OCI-LY1 (cell line): ENCODE measurements around the gene PROSER2.

Experiments used
- H2AFZ ChIP-seq: fragments of 200-600 bp; sonication (generic), shearing (Covaris generic); 2 replicates; pipeline ENCODE4 v1.6.0; 2014; ENCODE audit warnings: antibody characterized with exemption, mild to moderate bottlenecking, low read length
- H3F3A ChIP-seq: fragments of 200-600 bp; sonication (generic), shearing (Covaris generic); 2 replicates; pipeline ENCODE4 v1.6.0; 2014; ENCODE audit warnings: mild to moderate bottlenecking, antibody characterized with exemption, low read length, moderate library complexity; ENCODE audit not compliant: insufficient read depth
- H3K27ac ChIP-seq: fragments of 200-600 bp; sonication (generic); 2 replicates; pipeline ENCODE4 v1.5.1; 2014; ENCODE audit warnings: low read length, mixed run types, mild to moderate bottlenecking, low read depth; ENCODE audit not compliant: poor library complexity, severe bottlenecking
- H3K27me3 ChIP-seq: fragments of 200-600 bp; sonication (generic); 2 replicates; pipeline ENCODE4 v1.6.0; 2014; ENCODE audit warnings: antibody characterized with exemption, mild to moderate bottlenecking, low read length, moderate library complexity; ENCODE audit not compliant: insufficient read depth
- H3K36me3 ChIP-seq: fragments of 200-600 bp; sonication (generic); 2 replicates; pipeline ENCODE4 v1.6.1; 2014; ENCODE audit warnings: mild to moderate bottlenecking, antibody characterized with exemption, low read length, moderate library complexity, mixed read lengths; ENCODE audit not compliant: insufficient read depth
- H3K4me1 ChIP-seq: fragments of 200-600 bp; sonication (generic); 2 replicates; pipeline ENCODE4 v1.5.1; 2014; ENCODE audit warnings: mild to moderate bottlenecking, low read length, moderate library complexity; ENCODE audit not compliant: insufficient read depth, severe bottlenecking
- H3K4me2 ChIP-seq: fragments of 200-600 bp; sonication (generic), shearing (Covaris generic); 2 replicates; pipeline ENCODE4 v1.6.1; 2014; ENCODE audit warnings: low read length
- H3K4me3 ChIP-seq: fragments of 200-600 bp; sonication (generic); 2 replicates; pipeline ENCODE4 v1.5.1; 2014; ENCODE audit warnings: low read length, low read depth, mild to moderate bottlenecking, mixed read lengths; ENCODE audit not compliant: poor library complexity, severe bottlenecking
- H3K79me2 ChIP-seq: fragments of 200-600 bp; shearing (Covaris generic); 2 replicates; pipeline ENCODE4 v1.6.1; 2016; ENCODE audit warnings: mixed run types, low read length, mixed read lengths; ENCODE audit not compliant: insufficient read depth
- H3K9ac ChIP-seq: fragments of 200-600 bp; sonication (generic), shearing (Covaris generic); 2 replicates; pipeline ENCODE4 v1.6.1; 2014; ENCODE audit warnings: mild to moderate bottlenecking, low read length, mixed read lengths
- H3K9me2 ChIP-seq: fragments of 200-600 bp; sonication (generic), shearing (Covaris generic); 2 replicates; pipeline ENCODE4 v1.6.1; 2014; ENCODE audit warnings: low read depth, mild to moderate bottlenecking, low read length, mixed read lengths
- H3K9me3 ChIP-seq: fragments of 200-600 bp; shearing (Covaris generic); 2 replicates; pipeline ENCODE4 v1.6.1; 2014; ENCODE audit warnings: low read length, mixed read lengths
- H4K20me1 ChIP-seq: fragments of 200-600 bp; sonication (generic), shearing (Covaris generic); 2 replicates; pipeline ENCODE4 v1.6.0; 2016; ENCODE audit warnings: mild to moderate bottlenecking, low read length; ENCODE audit not compliant: insufficient read depth
- CTCF ChIP-seq: fragments of 200-600 bp; sonication (generic), shearing (Covaris generic); IDR thresholded peaks from 2 replicates; pipeline ENCODE4 v1.5.1; 2017; ENCODE audit warnings: mild to moderate bottlenecking, antibody characterized with exemption, low read length, moderate library complexity, mixed read lengths
- EZH2 ChIP-seq: fragments of 200-600 bp; sonication (generic), shearing (Covaris generic); IDR thresholded peaks from 2 replicates; pipeline ENCODE4 v1.8.0; 2017; ENCODE audit warnings: borderline replicate concordance, mixed run types, mild to moderate bottlenecking, antibody characterized with exemption, low read length, moderate library complexity, mixed read lengths

Gene PROSER2

GRCh38 chr10:11876324-11876723 is 53.2 kb downstream of the PROSER2 start:
- no peak overlapping the region for H3K9ac ChIP-seq
- no peak overlapping the region for H3K4me3 ChIP-seq
- H3K9me3 ChIP-seq: no peaks in the 10 kb centered on the region
- no peak overlapping the region for H3K4me2 ChIP-seq
- H3K4me1 ChIP-seq: no peaks in the 10 kb centered on the region
- no peaks in the 10 kb centered on the region for H3K79me2 ChIP-seq
- H3K27ac ChIP-seq: no peak overlapping the region
- no peaks in the 10 kb centered on the region for H3K9me2 ChIP-seq
- no peaks in the 10 kb centered on the region for H4K20me1 ChIP-seq
- no peaks in the 10 kb centered on the region for H3F3A ChIP-seq
- H2AFZ ChIP-seq: no peak overlapping the region
- no peak for TF ChIP-seq CTCF
- TF ChIP-seq EZH2: no peak
- H3K27me3 ChIP-seq: peaks cover 3% of the 10 kb centered on the region; the same call in 1 of the 2 replicates
- H3K36me3 ChIP-seq: no peaks in the 10 kb centered on the region

- Histone ChIP-seq H3K27me3 (peaks cover 3% of the 10 kb centered on the region; the same call in 1 of the 2 replicates), H2AFZ (no peak overlapping the region), H3K27ac (no peak overlapping the region), H3K36me3 (no peaks in the 10 kb centered on the region), H3K4me1 (no peaks in the 10 kb centered on the region), H3K4me3 (no peak overlapping the region), H3K79me2 (no peaks in the 10 kb centered on the region), H3K9me3 (no peaks in the 10 kb centered on the region), H3K9me2 (no peaks in the 10 kb centered on the region), H3K4me2 (no peak overlapping the region), H4K20me1 (no peaks in the 10 kb centered on the region), H3K9ac (no peak overlapping the region), H3F3A (no peaks in the 10 kb centered on the region)
- TF ChIP-seq CTCF: no peak
- no peak for TF ChIP-seq EZH2
Observed at GRCh38 chr10:11876805-11877590, 53.8 kb downstream of the PROSER2 start.

GRCh38 chr10:11877591-11877905 is 54.4 kb downstream of the PROSER2 start:
- no peaks in the 10 kb centered on the region for H3K9me2 ChIP-seq
- no peak overlapping the region for H3K9ac ChIP-seq
- peaks cover 3% of the 10 kb centered on the region; the same call in 1 of the 2 replicates for H3K27me3 ChIP-seq
- no peaks in the 10 kb centered on the region for H3K9me3 ChIP-seq
- no peaks in the 10 kb centered on the region for H4K20me1 ChIP-seq
- no peaks in the 10 kb centered on the region for H3K4me1 ChIP-seq
- H3K4me2 ChIP-seq: no peak overlapping the region
- H3K36me3 ChIP-seq: no peaks in the 10 kb centered on the region
- no peak overlapping the region for H3K4me3 ChIP-seq
- H3K79me2 ChIP-seq: no peaks in the 10 kb centered on the region
- H2AFZ ChIP-seq: no peak overlapping the region
- no peak overlapping the region for H3K27ac ChIP-seq
- no peaks in the 10 kb centered on the region for H3F3A ChIP-seq
- TF ChIP-seq CTCF: no peak
- no peak for TF ChIP-seq EZH2
